ENCODE data around the gene TRPV6.

The TRPV6 gene

GRCh38 chr7:142864980-142865747, 20.4 kb downstream of the TRPV6 start:
- Histone ChIP-seq H3K36me3 (ENCODE audit: low read length) (no peaks in the 10 kb centered on the region), H3K9me3 (ENCODE audit: insufficient read depth, low read length) (no peaks in the 10 kb centered on the region), H3K79me2 (ENCODE audit: insufficient read depth, low read length) (no peaks in the 10 kb centered on the region), H3F3A (ENCODE audit: insufficient read depth) (no peaks in the 10 kb centered on the region), H4K20me1 (ENCODE audit: low read depth, low read length) (no peaks in the 10 kb centered on the region), H3K9ac (ENCODE audit: low read length) (no peak overlapping the region), H3K4me2 (ENCODE audit: low read depth, low read length, poor library complexity, severe bottlenecking) (no peak overlapping the region), H3K4me3 (ENCODE audit: insufficient read depth, low read length, poor library complexity, severe bottlenecking) (no peak overlapping the region), H3K9me2 (replicated peaks; ENCODE audit: insufficient read depth, low read length) (no peaks in the 10 kb centered on the region), H3K27ac (ENCODE audit: low read depth, low read length) (no peak overlapping the region), H3K27me3 (ENCODE audit: low read length) (no peaks in the 10 kb centered on the region), H2AFZ (ENCODE audit: low read depth, low read length, severe bottlenecking) (no peak overlapping the region)
- no peak for TF ChIP-seq CTCF (IDR thresholded peaks at IDR 0.05; ENCODE audit: insufficient read depth, low read length, poor library complexity, severe bottlenecking)
- no peak for TF ChIP-seq EZH2phosphoT487 (conservative IDR thresholded peaks at IDR 0.05; ENCODE audit: low read length)

GRCh38 chr7:142863891-142864685, 21.5 kb downstream of the TRPV6 start:
- Histone ChIP-seq H3K4me2 (ENCODE audit: low read depth, low read length, poor library complexity, severe bottlenecking) (no peak overlapping the region), H3K9me3 (ENCODE audit: insufficient read depth, low read length) (no peaks in the 10 kb centered on the region), H2AFZ (ENCODE audit: low read depth, low read length, severe bottlenecking) (no peak overlapping the region), H4K20me1 (ENCODE audit: low read depth, low read length) (no peaks in the 10 kb centered on the region), H3K27ac (ENCODE audit: low read depth, low read length) (no peak overlapping the region), H3K9ac (ENCODE audit: low read length) (no peak overlapping the region), H3K79me2 (ENCODE audit: insufficient read depth, low read length) (no peaks in the 10 kb centered on the region), H3K36me3 (ENCODE audit: low read length) (no peaks in the 10 kb centered on the region), H3F3A (ENCODE audit: insufficient read depth) (no peaks in the 10 kb centered on the region), H3K27me3 (ENCODE audit: low read length) (no peaks in the 10 kb centered on the region), H3K9me2 (replicated peaks; ENCODE audit: insufficient read depth, low read length) (no peaks in the 10 kb centered on the region), H3K4me3 (ENCODE audit: insufficient read depth, low read length, poor library complexity, severe bottlenecking) (no peak overlapping the region)
- TF ChIP-seq EZH2phosphoT487 (conservative IDR thresholded peaks at IDR 0.05; ENCODE audit: low read length) (no peak), CTCF (IDR thresholded peaks at IDR 0.05; ENCODE audit: insufficient read depth, low read length, poor library complexity, severe bottlenecking) (no peak)

- Histone ChIP-seq H3F3A (ENCODE audit: insufficient read depth) (no peaks in the 10 kb centered on the region), H3K9ac (ENCODE audit: low read length) (no peak overlapping the region), H3K4me2 (ENCODE audit: low read depth, low read length, poor library complexity, severe bottlenecking) (no peak overlapping the region), H3K9me2 (replicated peaks; ENCODE audit: insufficient read depth, low read length) (no peaks in the 10 kb centered on the region), H4K20me1 (ENCODE audit: low read depth, low read length) (no peaks in the 10 kb centered on the region), H3K36me3 (ENCODE audit: low read length) (no peaks in the 10 kb centered on the region), H3K27me3 (ENCODE audit: low read length) (no peaks in the 10 kb centered on the region), H3K79me2 (ENCODE audit: insufficient read depth, low read length) (no peaks in the 10 kb centered on the region), H3K9me3 (ENCODE audit: insufficient read depth, low read length) (no peaks in the 10 kb centered on the region), H2AFZ (ENCODE audit: low read depth, low read length, severe bottlenecking) (no peak overlapping the region), H3K4me3 (ENCODE audit: insufficient read depth, low read length, poor library complexity, severe bottlenecking) (no peak overlapping the region), H3K27ac (ENCODE audit: low read depth, low read length) (no peak overlapping the region)
- TF ChIP-seq CTCF (IDR thresholded peaks at IDR 0.05; ENCODE audit: insufficient read depth, low read length, poor library complexity, severe bottlenecking) (no peak), EZH2phosphoT487 (conservative IDR thresholded peaks at IDR 0.05; ENCODE audit: low read length) (no peak)
These were observed 22.7 kb downstream of the TRPV6 start for GRCh38 chr7:142862786-142863400.
